Activated CD4-positive, alpha-beta T cell treated with anti-CD3 and anti-CD28 coated beads, Interleukin-2, amount 50 U/mL, for 1 hour (primary cell): ENCODE measurements around the gene CYP4Z1.
"Not testable (repeated sequence)": the region's sequence is repeated elsewhere in the genome, so short reads cannot be mapped to it uniquely, and the experiment has no call there.

Experiments
- DNase-seq: peaks from one replicate; pipeline ENCODE4 v3.0.0-alpha.2; 2020

The CYP4Z1 gene

DNA sequence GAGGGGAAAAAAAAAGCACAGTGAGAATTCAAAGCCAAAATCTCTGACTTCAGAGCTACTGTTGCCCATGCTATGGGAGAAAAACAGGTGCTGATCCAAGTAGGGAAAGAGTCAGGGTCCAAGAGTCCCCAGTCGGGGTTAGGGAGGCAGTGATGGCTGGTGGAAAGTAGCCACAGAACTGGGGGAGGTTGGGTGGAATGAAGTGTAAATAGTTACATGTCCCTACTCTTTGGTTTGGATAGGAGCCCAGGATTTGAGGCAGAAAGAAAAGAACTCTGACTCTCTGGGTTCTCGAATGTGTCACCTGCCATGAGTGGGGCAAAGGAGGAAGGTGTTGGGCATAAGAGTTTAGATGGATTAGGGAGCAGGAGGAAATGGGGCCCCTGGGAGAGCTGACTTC is 61.8 kb downstream of the CYP4Z1 start:
- DNase-seq: not testable (repeated sequence)

DNA sequence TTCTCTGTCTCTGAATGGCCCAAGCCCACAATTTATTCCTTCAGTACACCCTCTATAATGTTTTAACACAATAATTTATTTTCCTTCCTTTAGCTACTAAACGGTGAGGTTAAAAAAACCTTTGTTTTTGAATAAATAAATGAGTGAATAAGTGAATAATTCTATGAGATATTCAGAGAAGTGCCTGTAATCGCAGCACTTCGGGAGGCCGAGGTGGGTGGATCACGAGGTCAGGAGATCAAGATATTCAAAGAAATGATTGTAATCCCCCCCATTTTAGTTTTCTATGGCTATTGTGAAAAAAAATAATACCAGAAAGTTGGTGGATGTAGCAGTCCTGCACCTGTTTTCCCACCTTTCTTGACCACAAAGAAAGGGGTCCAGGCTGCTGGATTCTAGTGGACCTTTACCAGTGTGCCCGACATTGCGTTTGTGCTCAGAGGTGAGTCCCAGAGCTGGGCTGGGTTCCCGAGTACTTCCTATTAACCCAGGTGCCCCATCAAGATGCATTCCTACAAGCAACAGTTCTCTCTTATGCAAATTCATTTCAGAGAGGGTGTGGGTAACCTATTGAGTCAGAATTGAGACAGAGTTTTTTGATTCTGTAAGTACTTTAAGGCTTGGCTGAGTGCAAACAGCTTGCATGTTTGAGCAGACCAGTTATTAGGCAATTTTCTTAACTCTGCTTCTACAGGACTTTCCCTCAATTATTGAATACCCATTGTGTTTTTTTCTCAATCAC is 62.6 kb downstream of the CYP4Z1 start:
- DNase-seq: not testable (repeated sequence)

DNA sequence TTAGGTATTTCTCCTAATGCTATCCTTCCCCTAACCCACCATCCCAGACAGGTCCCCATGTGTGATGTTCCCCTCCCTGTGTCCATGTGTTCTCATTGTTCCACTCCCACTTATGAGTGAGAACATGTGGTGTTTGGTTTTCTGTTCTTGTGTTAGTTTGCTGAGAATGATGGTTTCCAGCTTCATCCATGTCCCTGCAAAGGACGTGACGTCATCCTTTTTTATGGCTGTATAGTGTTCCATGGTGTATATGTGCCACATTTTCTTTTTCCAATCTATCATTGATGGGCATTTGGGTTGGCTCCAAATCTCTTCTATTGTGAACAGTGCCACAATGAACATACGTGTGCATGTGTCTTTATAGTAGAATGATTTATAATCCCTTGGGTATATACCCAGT is 65.6 kb downstream of the CYP4Z1 start:
- DNase-seq: not testable (repeated sequence)

DNA sequence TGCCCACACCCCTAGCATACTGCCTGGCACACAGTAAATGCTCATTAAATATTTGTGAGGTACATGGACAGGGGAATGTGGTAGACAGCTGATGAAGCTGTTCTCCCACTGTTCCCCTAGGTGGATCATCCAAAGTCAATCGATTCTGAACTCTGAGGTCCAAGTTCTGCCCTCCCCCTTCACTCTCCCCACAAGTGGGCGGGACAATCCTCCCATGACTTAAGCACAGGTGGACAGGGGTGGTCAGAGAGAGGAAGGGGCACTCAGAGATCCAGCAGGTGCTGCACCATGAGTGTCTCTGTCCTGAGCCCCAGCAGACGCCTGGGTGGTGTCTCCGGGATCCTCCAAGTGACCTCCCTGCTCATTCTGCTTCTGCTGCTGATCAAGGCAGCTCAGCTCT is 70.2 kb downstream of the CYP4Z1 start, which contains the start of gene CYP4A22:
Gene CYP4A22 (plus strand): TSS at position 244 of the 400 bp plus-strand sequence. CDS start 45 bp downstream, at position 289.
- DNase-seq: no peak

DNA sequence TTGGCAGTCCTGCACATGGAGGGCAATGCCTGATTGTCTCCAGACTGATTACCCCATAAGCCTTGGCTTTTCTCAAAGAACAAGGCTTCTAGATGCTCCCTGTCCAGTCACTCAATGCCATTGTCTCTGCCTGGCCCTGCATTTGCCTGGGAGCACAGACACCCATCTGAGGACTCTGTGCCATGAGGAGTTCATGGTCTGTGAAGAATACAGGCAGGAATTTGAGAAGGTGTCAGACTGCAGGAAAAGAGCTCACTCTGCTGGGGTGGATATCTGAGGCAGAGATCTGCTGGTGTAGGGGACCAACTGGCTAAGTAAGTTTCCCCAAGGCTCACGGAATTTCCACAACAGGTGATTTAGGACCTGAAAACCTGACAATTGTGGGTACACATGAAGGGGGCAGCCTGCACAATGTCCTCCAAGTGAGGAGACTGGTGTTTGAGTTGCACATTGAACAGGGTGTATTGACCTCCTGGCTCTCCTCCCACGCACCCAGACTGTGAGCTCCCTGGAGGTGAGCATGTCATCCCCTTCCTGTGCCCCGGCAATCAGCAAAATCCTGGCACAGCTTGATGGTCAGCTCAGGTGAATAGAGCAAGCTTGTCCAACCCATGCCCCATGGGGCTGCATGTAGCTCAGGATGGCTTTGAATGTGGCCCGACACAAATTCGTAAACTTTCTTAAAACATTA is 71.0 kb downstream of the CYP4Z1 start:
- DNase-seq: no peak

DNA sequence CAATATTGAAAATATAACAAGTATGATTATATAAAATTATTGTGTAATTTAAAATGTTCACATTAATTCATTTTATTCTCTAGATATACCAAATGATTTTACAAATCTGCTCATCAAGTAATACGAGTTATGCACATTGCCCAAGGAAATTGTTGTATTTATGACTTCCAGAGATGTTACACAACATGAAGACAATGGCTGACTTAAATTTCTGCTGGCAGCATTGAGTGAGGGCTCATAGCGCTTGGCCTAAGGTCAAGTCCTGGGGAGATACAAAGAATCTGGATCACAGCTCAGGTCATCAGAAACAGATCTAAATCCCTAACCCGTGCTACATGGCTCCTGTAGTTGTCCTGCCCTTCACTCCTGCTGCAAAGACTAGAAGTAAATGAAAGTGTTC is 73.3 kb downstream of the CYP4Z1 start:
- DNase-seq: not testable (repeated sequence)

DNA sequence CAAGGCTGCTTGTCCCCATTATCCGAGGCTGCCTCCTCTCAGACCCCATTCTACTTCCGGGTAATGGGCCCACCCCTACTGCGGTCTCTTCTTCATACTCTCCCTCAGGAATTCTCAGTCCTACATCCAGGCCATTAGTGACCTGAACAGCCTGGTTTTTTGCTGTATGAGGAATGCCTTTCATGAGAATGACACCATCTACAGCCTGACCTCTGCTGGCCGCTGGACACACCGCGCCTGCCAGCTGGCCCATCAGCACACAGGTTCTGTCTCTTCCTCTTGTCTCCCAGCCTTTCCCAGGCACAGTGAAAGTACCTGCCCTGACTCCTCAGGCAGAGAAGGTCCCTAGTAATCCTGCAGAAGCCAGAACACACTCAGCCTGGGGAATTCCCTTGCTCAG is 76.6 kb downstream of the CYP4Z1 start:
- DNase-seq: not testable (repeated sequence)

DNA sequence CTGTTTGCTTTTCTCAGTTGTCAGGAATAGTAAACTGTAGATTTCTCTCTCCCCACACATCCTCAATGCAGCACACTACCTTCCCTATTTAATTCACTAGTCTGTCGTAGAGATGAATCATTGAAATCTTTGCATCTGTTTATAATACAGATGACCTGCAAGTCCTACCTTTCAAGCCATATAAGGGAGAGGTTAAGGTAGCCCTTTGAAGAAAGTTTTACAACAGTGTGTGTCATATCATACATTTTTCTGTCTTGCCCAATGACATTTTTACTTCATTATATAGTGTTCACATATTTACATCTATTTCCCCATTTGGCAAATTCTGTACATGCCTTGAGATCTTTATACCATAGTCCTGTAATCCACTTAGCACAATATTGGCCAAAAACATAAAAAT is 79.5 kb downstream of the CYP4Z1 start:
- not testable (repeated sequence) for DNase-seq

DNA sequence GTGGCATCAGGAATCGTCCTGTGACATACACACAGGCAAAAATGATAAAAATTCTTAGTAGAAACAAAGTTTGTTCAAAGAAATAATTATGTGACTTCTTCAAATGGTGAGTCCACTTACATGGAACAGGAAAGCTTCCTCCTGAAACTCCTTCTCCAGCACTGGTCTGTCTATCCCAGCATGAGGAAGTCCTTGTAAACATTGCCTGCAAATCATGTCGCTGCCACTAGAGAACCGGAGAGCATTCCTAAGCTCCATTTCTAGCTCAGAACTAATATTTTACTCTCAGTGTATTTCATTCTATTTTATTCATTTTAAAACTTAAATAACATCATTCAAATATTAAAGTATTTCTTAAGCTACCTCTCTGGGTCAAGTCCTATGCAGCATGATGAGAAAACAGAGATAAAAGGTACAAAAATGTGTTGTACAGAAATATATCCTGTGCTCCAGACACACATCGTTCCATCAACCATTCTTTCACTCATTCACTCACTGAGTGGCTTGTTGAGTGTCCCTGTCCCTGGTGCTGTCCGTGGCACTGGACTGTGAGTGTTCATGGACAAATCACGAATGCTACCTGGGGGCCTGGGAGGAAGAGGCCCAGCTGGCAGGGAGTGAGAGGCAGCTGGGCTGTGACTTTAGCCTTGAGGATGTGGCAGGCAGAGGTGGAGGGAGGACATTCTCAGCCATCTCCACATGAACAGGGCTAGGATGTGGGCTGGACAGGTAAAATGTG is 80.2 kb downstream of the CYP4Z1 start:
- no peak for DNase-seq

DNA sequence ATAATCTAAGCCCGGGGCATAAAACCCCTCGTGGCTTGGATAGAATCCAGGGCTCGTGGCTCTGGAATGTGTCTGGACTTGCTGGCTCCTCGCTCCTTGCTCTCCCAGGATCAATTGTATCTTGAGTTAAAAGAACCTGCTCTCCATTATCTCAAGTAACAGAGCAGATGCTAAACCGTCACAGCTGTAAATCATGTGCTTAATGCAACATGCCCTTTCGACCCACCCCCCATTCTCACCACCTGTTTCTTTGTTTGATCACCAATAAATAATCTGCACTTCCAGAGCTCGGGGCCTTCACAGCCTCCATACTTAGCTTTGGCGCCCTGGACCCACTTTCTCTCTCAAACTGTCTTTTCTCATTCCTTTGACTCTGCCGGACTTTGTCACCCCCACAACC is 82.1 kb downstream of the CYP4Z1 start:
- not testable (repeated sequence) for DNase-seq

DNA sequence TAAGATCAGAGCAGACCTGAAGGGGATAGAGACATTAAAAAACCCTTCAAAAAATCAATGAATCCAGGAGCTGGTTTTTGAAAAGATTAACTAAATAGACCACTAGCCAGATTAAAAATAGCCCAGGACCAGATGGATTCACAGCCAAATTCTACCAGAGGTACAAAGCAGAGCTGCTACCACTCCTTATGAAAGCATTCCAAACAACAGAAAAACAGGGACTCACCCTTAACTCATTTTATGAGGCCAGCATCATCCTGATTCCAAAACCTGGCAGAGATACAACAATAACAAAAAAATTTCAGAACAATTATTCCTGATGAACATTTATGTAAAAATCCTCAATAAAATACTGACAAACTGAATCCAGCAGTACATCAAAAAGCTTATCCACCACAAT is 89.4 kb downstream of the CYP4Z1 start:
- not testable (repeated sequence) for DNase-seq

DNA sequence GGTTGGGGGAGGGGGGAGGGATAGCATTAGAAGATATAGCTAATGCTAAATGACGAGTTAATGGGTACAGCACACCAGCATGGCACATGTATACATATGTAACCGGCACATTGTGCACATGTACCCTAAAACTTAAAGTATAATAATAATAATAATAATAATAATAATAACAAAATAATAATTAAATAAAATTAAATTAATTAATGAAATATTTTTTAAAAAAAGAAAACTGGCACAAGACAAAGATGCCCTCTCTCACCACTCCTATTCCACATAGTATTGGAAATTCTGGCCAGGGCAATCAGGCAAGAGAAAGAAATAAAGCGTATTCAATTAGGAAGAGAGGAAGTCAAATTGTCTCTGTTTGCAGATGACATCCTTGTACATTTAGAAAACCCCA is 90.9 kb downstream of the CYP4Z1 start:
- not testable (repeated sequence) for DNase-seq

DNA sequence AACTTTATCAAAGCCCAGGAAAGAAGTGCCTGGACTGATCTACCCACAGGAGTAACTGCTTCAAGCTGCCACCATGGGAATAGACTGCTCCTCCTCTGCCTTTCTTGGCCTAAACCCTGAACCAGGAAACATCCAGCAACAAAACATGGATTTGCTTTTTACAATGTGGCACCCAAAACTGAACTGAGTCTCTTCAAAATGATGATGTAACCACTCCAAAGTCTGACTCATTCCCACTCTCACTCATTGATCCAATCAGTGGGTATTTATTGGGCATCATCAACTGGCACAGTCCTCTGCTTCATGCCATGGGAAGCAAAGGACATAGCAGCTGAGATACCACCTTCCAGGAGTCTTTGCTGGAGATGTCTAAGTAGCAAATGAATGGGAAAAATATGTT is 93.7 kb downstream of the CYP4Z1 start:
- no peak for DNase-seq

DNA sequence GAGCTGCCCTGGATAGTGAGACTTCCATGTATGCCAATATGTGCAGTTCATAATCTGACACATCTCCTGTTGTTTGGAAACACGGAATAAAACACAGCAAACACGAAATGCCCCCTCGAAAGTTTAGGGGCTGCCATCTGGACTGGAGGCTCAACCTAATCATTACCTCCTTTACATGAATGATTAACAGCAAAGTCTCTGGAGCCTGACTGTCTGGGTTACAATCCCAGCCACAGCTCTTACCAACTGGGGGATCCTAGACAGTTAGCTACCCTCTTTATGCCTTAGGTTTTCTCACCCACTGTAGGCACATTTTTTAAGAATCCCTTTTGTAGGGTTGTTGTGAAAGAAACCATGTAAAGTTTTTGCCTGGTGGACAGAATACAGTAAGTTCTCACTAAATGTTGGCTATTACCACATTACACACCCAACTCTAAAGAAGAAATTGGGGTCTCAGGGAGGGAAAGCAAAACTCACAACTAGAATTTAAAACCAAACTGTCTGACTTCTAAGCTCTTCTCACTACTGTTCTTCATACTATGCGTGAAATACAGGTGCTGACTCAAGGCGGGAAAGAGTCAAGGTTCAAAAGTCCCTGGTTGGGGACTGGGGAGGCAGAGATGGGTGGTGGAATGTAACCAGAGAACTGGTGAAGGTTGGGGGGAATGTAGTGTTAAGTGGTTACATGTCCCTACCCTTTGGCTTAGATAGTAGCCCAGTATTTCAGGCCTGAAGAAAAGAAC is 94.4 kb downstream of the CYP4Z1 start:
- no peak for DNase-seq

DNA sequence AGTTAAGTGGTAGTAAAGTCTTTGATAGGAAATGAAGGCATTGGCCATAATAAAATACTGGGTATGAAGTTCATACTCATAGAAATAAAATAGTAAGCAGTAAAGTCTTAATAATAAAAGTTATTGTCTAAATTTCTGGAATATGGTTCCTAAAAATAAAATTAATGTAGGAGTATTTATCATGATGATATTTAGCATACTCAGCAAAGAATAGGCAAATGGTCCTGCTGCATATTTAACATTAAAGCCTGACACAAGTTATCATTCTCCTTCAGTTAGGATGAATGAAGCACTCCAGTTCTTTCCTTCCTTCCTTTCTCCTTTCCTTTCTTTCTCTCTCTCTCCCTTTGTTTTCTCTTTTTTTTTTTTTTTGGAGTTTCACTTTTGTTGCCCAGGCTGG is 97.5 kb downstream of the CYP4Z1 start:
- no peak for DNase-seq
